ENCODE measurements around the gene YWHAQ. TPM values are rescaled to one million over a fixed set of nuclear protein-coding genes. Genes with fewer than 3 reads are reported as not detected.

The YWHAQ gene
- total RNA-seq, 1 donor from 2014 or later = 408 TPM

- Mint-ChIP-seq H3K27me3 (ENCODE audit: low read depth, unreplicated experiment) (peaks cover 9% of the 10 kb centered on the region), H3K36me3 (ENCODE audit: low read depth, unreplicated experiment) (no peaks in the 10 kb centered on the region), H3K4me1 (ENCODE audit: low read depth, unreplicated experiment) (peaks cover 19% of the 10 kb centered on the region), H3K27ac (ENCODE audit: unreplicated experiment) (no peak overlapping the region), H3K4me3 (ENCODE audit: unreplicated experiment) (no peak overlapping the region), H3K9me3 (ENCODE audit: unreplicated experiment) (no peaks in the 10 kb centered on the region)
- no peaks in the 10 kb centered on the region for H3K27me3 ChIP-seq (ENCODE audit: insufficient read depth, low read length)
- no peak overlapping the region for H3K27ac ChIP-seq (ENCODE audit: low read depth, low read length)
- no peak overlapping the region for H2AFZ ChIP-seq (ENCODE audit: low read depth, low read length)
- no peak overlapping the region for H3K4me3 ChIP-seq (ENCODE audit: insufficient read depth, low read depth, low read length)
- no peak for FAIRE-seq
- no peaks in the 10 kb centered on the region for H4K20me1 ChIP-seq (ENCODE audit: insufficient read depth, low read length)
- no peak for TF ChIP-seq CTCF (IDR thresholded peaks at IDR 0.05; ENCODE audit: insufficient read depth, low read depth, low read length)
- TF ChIP-seq EZH2 (IDR thresholded peaks at IDR 0.05; ENCODE audit: insufficient read depth, low read length) = no peak
- no peaks in the 10 kb centered on the region for H3K79me2 ChIP-seq (ENCODE audit: insufficient read depth, low read length)
- H3K36me3 ChIP-seq (ENCODE audit: insufficient read depth, low read length) = no peaks in the 10 kb centered on the region
- no peaks in the 10 kb centered on the region for H3K9me3 ChIP-seq (ENCODE audit: insufficient read depth, low read depth, low read length)
- peak; percentile 61 for DNase-seq (ENCODE audit: low read depth)
- no peak overlapping the region for H3K4me2 ChIP-seq (ENCODE audit: low read length)
- peaks cover 6% of the 10 kb centered on the region for H3K4me1 ChIP-seq (ENCODE audit: insufficient read depth, low read length)
- no peak overlapping the region for H3K9ac ChIP-seq (ENCODE audit: low read length)
These were observed 13.8 kb upstream of the YWHAQ start for GRCh38 chr2:9644603-9645002.

GRCh38 chr2:9644021-9644420 lies 13.2 kb upstream of the YWHAQ start:
- Histone ChIP-seq H3K79me2 (ENCODE audit: insufficient read depth, low read length) (no peaks in the 10 kb centered on the region), H3K9me3 (ENCODE audit: insufficient read depth, low read depth, low read length) (no peaks in the 10 kb centered on the region), H3K36me3 (ENCODE audit: insufficient read depth, low read length) (no peaks in the 10 kb centered on the region), H2AFZ (ENCODE audit: low read depth, low read length) (no peak overlapping the region), H3K9ac (ENCODE audit: low read length) (no peak overlapping the region), H4K20me1 (ENCODE audit: insufficient read depth, low read length) (no peaks in the 10 kb centered on the region), H3K27me3 (ENCODE audit: insufficient read depth, low read length) (no peaks in the 10 kb centered on the region), H3K27ac (ENCODE audit: low read depth, low read length) (no peak overlapping the region), H3K4me3 (ENCODE audit: insufficient read depth, low read depth, low read length) (no peak overlapping the region), H3K4me2 (ENCODE audit: low read length) (no peak overlapping the region), H3K4me1 (ENCODE audit: insufficient read depth, low read length) (peaks cover 12% of the 10 kb centered on the region)
- TF ChIP-seq CTCF (IDR thresholded peaks at IDR 0.05; ENCODE audit: insufficient read depth, low read depth, low read length) = no peak
- no peak for TF ChIP-seq EZH2 (IDR thresholded peaks at IDR 0.05; ENCODE audit: insufficient read depth, low read length)
- no peaks in the 10 kb centered on the region for H3K9me3 Mint-ChIP-seq (ENCODE audit: unreplicated experiment)
- no peak for FAIRE-seq
- H3K4me1 Mint-ChIP-seq (ENCODE audit: low read depth, unreplicated experiment) = peaks cover 24% of the 10 kb centered on the region
- H3K27me3 Mint-ChIP-seq (ENCODE audit: low read depth, unreplicated experiment) = peaks cover 9% of the 10 kb centered on the region
- no peak overlapping the region for H3K4me3 Mint-ChIP-seq (ENCODE audit: unreplicated experiment)
- no peak overlapping the region for H3K27ac Mint-ChIP-seq (ENCODE audit: unreplicated experiment)
- DNase-seq (ENCODE audit: low read depth) = no peak
- H3K36me3 Mint-ChIP-seq (ENCODE audit: low read depth, unreplicated experiment) = no peaks in the 10 kb centered on the region

- Histone ChIP-seq H3K4me2 (ENCODE audit: low read length) (no peak overlapping the region), H3K36me3 (ENCODE audit: insufficient read depth, low read length) (no peaks in the 10 kb centered on the region), H3K27ac (ENCODE audit: low read depth, low read length) (no peak overlapping the region), H3K9me3 (ENCODE audit: insufficient read depth, low read depth, low read length) (no peaks in the 10 kb centered on the region), H3K4me1 (ENCODE audit: insufficient read depth, low read length) (peaks cover 35% of the 10 kb centered on the region), H3K9ac (ENCODE audit: low read length) (no peak overlapping the region), H4K20me1 (ENCODE audit: insufficient read depth, low read length) (no peaks in the 10 kb centered on the region), H3K4me3 (ENCODE audit: insufficient read depth, low read depth, low read length) (no peak overlapping the region), H2AFZ (ENCODE audit: low read depth, low read length) (no peak overlapping the region), H3K27me3 (ENCODE audit: insufficient read depth, low read length) (no peaks in the 10 kb centered on the region), H3K79me2 (ENCODE audit: insufficient read depth, low read length) (no peaks in the 10 kb centered on the region)
- DNase-seq (ENCODE audit: low read depth) (no peak), FAIRE-seq (no peak)
- Mint-ChIP-seq H3K9me3 (ENCODE audit: unreplicated experiment) (no peaks in the 10 kb centered on the region), H3K27me3 (ENCODE audit: low read depth, unreplicated experiment) (no peaks in the 10 kb centered on the region), H3K27ac (ENCODE audit: unreplicated experiment) (peak overlapping the region; percentile 14), H3K36me3 (ENCODE audit: low read depth, unreplicated experiment) (no peaks in the 10 kb centered on the region), H3K4me3 (ENCODE audit: unreplicated experiment) (no peak overlapping the region), H3K4me1 (ENCODE audit: low read depth, unreplicated experiment) (peaks cover 39% of the 10 kb centered on the region)
- no peak for TF ChIP-seq EZH2 (IDR thresholded peaks at IDR 0.05; ENCODE audit: insufficient read depth, low read length)
- TF ChIP-seq CTCF (IDR thresholded peaks at IDR 0.05; ENCODE audit: insufficient read depth, low read depth, low read length) = no peak
These were observed 10.8 kb upstream of the YWHAQ start for GRCh38 chr2:9641641-9642040.

Measured in astrocyte (in vitro differentiated cells and primary cell).